KMS-11 (cell line): Measurements from ENCODE around the gene RBM6.

Source experiments
- H2AFZ ChIP-seq: fragments of 200-600 bp; sonication (generic); 2 replicates; pipeline ENCODE4 v1.6.1; 2016; ENCODE audit warnings: antibody characterized with exemption, mixed run types, low read depth
- H3K27ac ChIP-seq: fragments of 200-600 bp; sonication (generic); 2 replicates; pipeline ENCODE4 v1.6.1; 2016; ENCODE audit warnings: mild to moderate bottlenecking, mixed run types
- H3K27me3 ChIP-seq: fragments of 200-600 bp; sonication (generic); 2 replicates; pipeline ENCODE4 v1.6.1; 2017; ENCODE audit warnings: mild to moderate bottlenecking, low read depth, mixed run types, moderate library complexity; ENCODE audit not compliant: insufficient read depth
- H3K36me3 ChIP-seq: fragments of 200-600 bp; sonication (generic); 2 replicates; pipeline ENCODE4 v1.6.1; 2017; ENCODE audit warnings: mild to moderate bottlenecking, mixed run types; ENCODE audit not compliant: insufficient read depth
- H3K4me1 ChIP-seq: fragments of 200-600 bp; sonication (generic); 2 replicates; pipeline ENCODE4 v1.6.1; 2016; ENCODE audit warnings: mild to moderate bottlenecking, low read depth, mixed run types; ENCODE audit not compliant: poor library complexity, severe bottlenecking
- H3K4me2 ChIP-seq: fragments of 200-600 bp; sonication (generic); 2 replicates; pipeline ENCODE4 v1.7.0; 2016; ENCODE audit warnings: mild to moderate bottlenecking, mixed run types
- H3K4me3 ChIP-seq: fragments of 200-600 bp; sonication (generic); IDR thresholded peaks from 2 replicates; pipeline ENCODE4 v1.6.1; 2017; ENCODE audit warnings: low read depth, low read length, mixed read lengths; ENCODE audit not compliant: insufficient read depth
- H3K79me2 ChIP-seq: fragments of 200-600 bp; sonication (generic); 2 replicates; pipeline ENCODE4 v1.6.1; 2016; ENCODE audit warnings: low read depth, mixed run types; ENCODE audit not compliant: insufficient read depth
- H3K9ac ChIP-seq: fragments of 200-600 bp; sonication (generic); 2 replicates; pipeline ENCODE4 v1.6.1; 2016; ENCODE audit warnings: mild to moderate bottlenecking, mixed run types
- H4K20me1 ChIP-seq: fragments of 200-600 bp; sonication (generic); 2 replicates; pipeline ENCODE4 v1.6.1; 2016; ENCODE audit warnings: mild to moderate bottlenecking, mixed run types; ENCODE audit not compliant: insufficient read depth
- TF ChIP-seq, protein P1 (sequence below): fragments of 200-600 bp; sonication (generic); conservative IDR thresholded peaks from 2 replicates; pipeline ENCODE4 v1.6.1; 2017; ENCODE audit warnings: low read depth, mild to moderate bottlenecking, antibody characterized with exemption, low read length, moderate library complexity, mixed read lengths

Gene RBM6

GRCh38 chr3:50047426-50047825 is 107.5 kb downstream of the RBM6 start:
- H3K4me1 ChIP-seq = peaks cover 13% of the 10 kb centered on the region
- H3K79me2 ChIP-seq = no peaks in the 10 kb centered on the region
- TF ChIP-seq, protein P1, sequence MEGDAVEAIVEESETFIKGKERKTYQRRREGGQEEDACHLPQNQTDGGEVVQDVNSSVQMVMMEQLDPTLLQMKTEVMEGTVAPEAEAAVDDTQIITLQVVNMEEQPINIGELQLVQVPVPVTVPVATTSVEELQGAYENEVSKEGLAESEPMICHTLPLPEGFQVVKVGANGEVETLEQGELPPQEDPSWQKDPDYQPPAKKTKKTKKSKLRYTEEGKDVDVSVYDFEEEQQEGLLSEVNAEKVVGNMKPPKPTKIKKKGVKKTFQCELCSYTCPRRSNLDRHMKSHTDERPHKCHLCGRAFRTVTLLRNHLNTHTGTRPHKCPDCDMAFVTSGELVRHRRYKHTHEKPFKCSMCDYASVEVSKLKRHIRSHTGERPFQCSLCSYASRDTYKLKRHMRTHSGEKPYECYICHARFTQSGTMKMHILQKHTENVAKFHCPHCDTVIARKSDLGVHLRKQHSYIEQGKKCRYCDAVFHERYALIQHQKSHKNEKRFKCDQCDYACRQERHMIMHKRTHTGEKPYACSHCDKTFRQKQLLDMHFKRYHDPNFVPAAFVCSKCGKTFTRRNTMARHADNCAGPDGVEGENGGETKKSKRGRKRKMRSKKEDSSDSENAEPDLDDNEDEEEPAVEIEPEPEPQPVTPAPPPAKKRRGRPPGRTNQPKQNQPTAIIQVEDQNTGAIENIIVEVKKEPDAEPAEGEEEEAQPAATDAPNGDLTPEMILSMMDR = no peak
- H3K27ac ChIP-seq = no peak overlapping the region
- H3K4me2 ChIP-seq = no peak overlapping the region
- H2AFZ ChIP-seq = no peak overlapping the region
- no peak overlapping the region for H3K9ac ChIP-seq
- H3K36me3 ChIP-seq = no peaks in the 10 kb centered on the region
- no peaks in the 10 kb centered on the region for H4K20me1 ChIP-seq
- H3K27me3 ChIP-seq = no peaks in the 10 kb centered on the region
- no peak overlapping the region for H3K4me3 ChIP-seq

- H3K4me3 ChIP-seq = no peak overlapping the region
- TF ChIP-seq, protein P1 = no peak
- H4K20me1 ChIP-seq = no peaks in the 10 kb centered on the region
- H3K27ac ChIP-seq = no peak overlapping the region
- H2AFZ ChIP-seq = no peak overlapping the region
- no peaks in the 10 kb centered on the region for H3K27me3 ChIP-seq
- H3K36me3 ChIP-seq = no peaks in the 10 kb centered on the region
- H3K79me2 ChIP-seq = no peaks in the 10 kb centered on the region
- no peak overlapping the region for H3K4me2 ChIP-seq
- H3K4me1 ChIP-seq = peaks cover 13% of the 10 kb centered on the region
- H3K9ac ChIP-seq = no peak overlapping the region
Measured at GRCh38 chr3:50050361-50050760, 110.4 kb downstream of the RBM6 start.

DNA sequence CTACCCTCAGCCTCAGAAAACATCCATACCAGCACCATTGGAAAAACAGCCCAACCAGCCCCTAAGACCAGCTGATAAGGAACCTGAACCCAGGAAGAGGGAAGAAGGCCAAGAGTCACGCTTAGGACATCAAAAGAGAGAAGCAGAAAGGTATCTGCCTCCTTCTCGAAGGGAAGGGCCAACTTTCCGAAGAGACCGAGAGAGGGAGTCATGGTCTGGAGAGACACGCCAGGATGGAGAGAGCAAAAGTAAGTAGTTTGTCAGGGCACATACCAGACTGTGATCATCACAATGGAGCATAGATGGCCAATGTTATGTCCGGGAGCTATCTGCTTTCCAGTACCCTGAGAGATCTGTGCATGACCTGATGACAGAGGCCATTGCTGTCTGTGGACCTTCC is 117.8 kb downstream of the RBM6 start:
- H4K20me1 ChIP-seq = no peaks in the 10 kb centered on the region
- H3K4me1 ChIP-seq = no peaks in the 10 kb centered on the region
- no peak overlapping the region for H2AFZ ChIP-seq
- H3K36me3 ChIP-seq = no peaks in the 10 kb centered on the region
- TF ChIP-seq, protein P1 = no peak
- no peaks in the 10 kb centered on the region for H3K79me2 ChIP-seq
- H3K4me3 ChIP-seq = no peak overlapping the region
- no peak overlapping the region for H3K27ac ChIP-seq
- H3K27me3 ChIP-seq = no peaks in the 10 kb centered on the region
- H3K9ac ChIP-seq = no peak overlapping the region
- H3K4me2 ChIP-seq = no peak overlapping the region

- TF ChIP-seq, protein P1 = no peak
- Histone ChIP-seq H3K4me1 (no peaks in the 10 kb centered on the region), H2AFZ (no peak overlapping the region), H3K9ac (no peak overlapping the region), H3K27me3 (no peaks in the 10 kb centered on the region), H3K36me3 (no peaks in the 10 kb centered on the region), H3K27ac (no peak overlapping the region), H3K79me2 (no peaks in the 10 kb centered on the region), H3K4me3 (no peak overlapping the region), H3K4me2 (no peak overlapping the region), H4K20me1 (no peaks in the 10 kb centered on the region)
Measured at GRCh38 chr3:50068134-50068533, 128.2 kb downstream of the RBM6 start.
